Esophagus squamous epithelium (tissue), 4 donors: ENCODE data around the gene CD82.

Source experiments
- POLR2A ChIP-seq, 4 donors: fragments of 450-650 bp; IDR thresholded peaks; one replicate each; pipeline ENCODE4 v1.6.1; 2017; ENCODE audit warnings: antibody characterized with exemption in 4 of 4, mild to moderate bottlenecking in 4 of 4, moderate library complexity in 3 of 4
- TF ChIP-seq, protein P1 (sequence below), 6 experiments: fragments of 450-650 bp in 4 of 6; fragments of 200-600 bp in 2 of 6; sonication (generic) in 2 of 6; IDR thresholded peaks; one replicate each; pipeline ENCODE4 v1.5.1; 2016 to 2019; ENCODE audit warnings: antibody characterized with exemption in 6 of 6, mild to moderate bottlenecking in 4 of 6, moderate library complexity in 4 of 6

DNA sequence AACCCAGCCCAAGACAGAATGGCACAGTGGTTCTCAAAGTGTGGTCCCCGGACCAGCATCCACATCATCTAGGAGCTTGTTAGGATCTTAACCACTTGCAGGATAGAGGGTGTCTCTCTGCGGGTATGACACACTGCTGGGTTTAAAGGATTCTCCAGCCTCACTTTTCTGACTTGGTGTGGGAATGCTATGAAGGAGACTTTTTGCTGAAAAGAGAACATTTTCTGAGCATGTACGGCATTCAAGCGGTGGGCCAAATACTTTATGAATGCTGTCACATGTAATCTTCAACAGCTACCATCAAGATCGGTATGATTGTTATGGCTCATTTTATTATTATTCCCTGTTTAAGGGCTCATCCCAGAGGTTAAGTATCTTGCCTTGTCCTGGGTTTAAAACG lies 1.8 kb upstream of the CD82 start:
- TF ChIP-seq, protein P1, sequence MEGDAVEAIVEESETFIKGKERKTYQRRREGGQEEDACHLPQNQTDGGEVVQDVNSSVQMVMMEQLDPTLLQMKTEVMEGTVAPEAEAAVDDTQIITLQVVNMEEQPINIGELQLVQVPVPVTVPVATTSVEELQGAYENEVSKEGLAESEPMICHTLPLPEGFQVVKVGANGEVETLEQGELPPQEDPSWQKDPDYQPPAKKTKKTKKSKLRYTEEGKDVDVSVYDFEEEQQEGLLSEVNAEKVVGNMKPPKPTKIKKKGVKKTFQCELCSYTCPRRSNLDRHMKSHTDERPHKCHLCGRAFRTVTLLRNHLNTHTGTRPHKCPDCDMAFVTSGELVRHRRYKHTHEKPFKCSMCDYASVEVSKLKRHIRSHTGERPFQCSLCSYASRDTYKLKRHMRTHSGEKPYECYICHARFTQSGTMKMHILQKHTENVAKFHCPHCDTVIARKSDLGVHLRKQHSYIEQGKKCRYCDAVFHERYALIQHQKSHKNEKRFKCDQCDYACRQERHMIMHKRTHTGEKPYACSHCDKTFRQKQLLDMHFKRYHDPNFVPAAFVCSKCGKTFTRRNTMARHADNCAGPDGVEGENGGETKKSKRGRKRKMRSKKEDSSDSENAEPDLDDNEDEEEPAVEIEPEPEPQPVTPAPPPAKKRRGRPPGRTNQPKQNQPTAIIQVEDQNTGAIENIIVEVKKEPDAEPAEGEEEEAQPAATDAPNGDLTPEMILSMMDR (IDR thresholded peaks at IDR 0.05): no peak
- TF ChIP-seq POLR2A (IDR thresholded peaks at IDR 0.05): no peak
